ENCODE results near the gene RNF223.
"Not testable (repeated sequence)": the region's sequence is repeated elsewhere in the genome, so short reads cannot be mapped to it uniquely, and the experiment has no call there.

The RNF223 gene

GRCh38 chr1:1069056-1069710 is 4.9 kb downstream of the RNF223 start:
- no peak overlapping the region for H3K4me3 ChIP-seq (ENCODE audit: low read depth, low read length)
- DNase-seq (ENCODE audit: low read depth), result peak; percentile 34
- no peak for TF ChIP-seq MAX (IDR thresholded peaks at IDR 0.05; ENCODE audit: low read depth, low read length)
- no peak for TF ChIP-seq CTCF (IDR thresholded peaks at IDR 0.05; ENCODE audit: low read depth, low read length)
- TF ChIP-seq POLR2A (IDR thresholded peaks at IDR 0.05; ENCODE audit: extremely low read depth, insufficient read length), result no peak
- no peak for TF ChIP-seq MYC (IDR thresholded peaks at IDR 0.05; ENCODE audit: low read depth, low read length)

DNA sequence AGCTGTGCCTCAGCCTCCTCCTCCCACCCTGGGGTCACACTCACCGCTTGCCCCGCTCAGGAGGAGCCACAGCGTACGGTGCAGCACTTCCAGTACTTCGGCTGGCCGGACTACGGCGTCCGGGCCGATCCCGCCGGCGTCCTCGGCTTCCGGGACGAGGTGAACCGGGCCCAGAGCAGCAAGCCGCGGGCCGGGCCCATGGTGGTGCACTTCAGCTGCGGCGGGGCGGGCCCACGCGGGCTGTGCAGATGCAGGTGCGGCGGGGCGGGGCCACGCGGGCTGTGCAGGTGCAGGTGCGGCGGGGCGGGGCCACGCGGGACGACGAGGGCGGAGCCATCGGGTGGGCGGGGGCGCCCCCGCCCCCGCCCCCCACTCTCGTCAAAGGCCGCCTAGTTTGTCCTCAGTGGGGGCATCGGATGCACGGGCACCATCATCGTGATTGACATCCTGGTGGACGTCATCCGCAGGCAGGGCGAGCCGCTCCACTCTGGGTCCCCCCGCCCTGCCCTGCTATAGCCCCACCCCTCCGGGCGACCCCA is 5.5 kb downstream of the RNF223 start:
- H3K4me3 ChIP-seq (ENCODE audit: low read depth, low read length), result no peak overlapping the region
- no peak for DNase-seq (ENCODE audit: low read depth)
- TF ChIP-seq MYC (IDR thresholded peaks at IDR 0.05; ENCODE audit: low read depth, low read length), result no peak
- no peak for TF ChIP-seq MAX (IDR thresholded peaks at IDR 0.05; ENCODE audit: low read depth, low read length)
- TF ChIP-seq CTCF (IDR thresholded peaks at IDR 0.05; ENCODE audit: low read depth, low read length), result no peak
- no peak for TF ChIP-seq POLR2A (IDR thresholded peaks at IDR 0.05; ENCODE audit: extremely low read depth, insufficient read length)

- DNase-seq (ENCODE audit: low read depth), result no peak
These were observed 6.1 kb downstream of the RNF223 start for GRCh38 chr1:1067860-1068516.

DNA sequence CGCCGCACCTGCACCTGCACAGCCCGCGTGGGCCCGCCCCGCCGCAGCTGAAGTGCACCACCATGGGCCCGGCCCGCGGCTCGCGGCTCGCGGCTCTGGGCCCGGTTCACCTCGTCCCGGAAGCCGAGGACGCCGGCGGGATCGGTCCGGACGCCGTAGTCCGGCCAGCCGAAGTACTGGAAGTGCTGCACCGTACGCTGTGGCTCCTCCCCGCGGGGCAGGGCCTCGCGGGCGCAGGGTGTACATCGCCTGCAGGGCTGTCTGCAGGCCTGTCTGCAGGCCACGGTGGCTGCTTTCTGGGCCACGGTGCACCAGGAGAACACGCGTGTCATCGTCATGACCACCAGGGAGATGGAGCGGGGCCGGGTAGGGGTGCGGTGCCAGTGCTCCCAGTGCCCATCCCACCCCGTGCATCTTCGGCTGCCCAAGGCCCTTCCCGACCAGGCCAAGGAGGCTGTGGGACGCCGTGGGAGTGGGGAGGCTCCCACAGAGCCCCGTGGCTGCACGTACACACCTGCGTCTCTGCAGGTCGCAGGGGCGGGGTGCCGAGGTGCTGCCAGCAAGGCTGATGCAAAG is 6.7 kb downstream of the RNF223 start:
- DNase-seq (ENCODE audit: low read depth), result no peak
- H3K4me3 ChIP-seq (ENCODE audit: low read depth, low read length), result no peak overlapping the region
- no peak for TF ChIP-seq POLR2A (IDR thresholded peaks at IDR 0.05; ENCODE audit: extremely low read depth, insufficient read length)
- no peak for TF ChIP-seq CTCF (IDR thresholded peaks at IDR 0.05; ENCODE audit: low read depth, low read length)
- TF ChIP-seq MAX (IDR thresholded peaks at IDR 0.05; ENCODE audit: low read depth, low read length), result no peak
- no peak for TF ChIP-seq MYC (IDR thresholded peaks at IDR 0.05; ENCODE audit: low read depth, low read length)

More at GRCh38 chr1:1067860-1068516, 6.1 kb downstream of the RNF223 start:
- TF ChIP-seq POLR2A (IDR thresholded peaks at IDR 0.05; ENCODE audit: extremely low read depth, insufficient read length), result no peak
- no peak for TF ChIP-seq CTCF (IDR thresholded peaks at IDR 0.05; ENCODE audit: low read depth, low read length)
- TF ChIP-seq MYC (IDR thresholded peaks at IDR 0.05; ENCODE audit: low read depth, low read length), result no peak
- no peak for TF ChIP-seq MAX (IDR thresholded peaks at IDR 0.05; ENCODE audit: low read depth, low read length)
- H3K4me3 ChIP-seq (ENCODE audit: low read depth, low read length), result no peak overlapping the region

GRCh38 chr1:1066403-1067283 is 7.5 kb downstream of the RNF223 start:
- DNase-seq (ENCODE audit: low read depth), result no peak
- TF ChIP-seq POLR2A (IDR thresholded peaks at IDR 0.05; ENCODE audit: extremely low read depth, insufficient read length) (no peak), MYC (IDR thresholded peaks at IDR 0.05; ENCODE audit: low read depth, low read length) (no peak), MAX (IDR thresholded peaks at IDR 0.05; ENCODE audit: low read depth, low read length) (no peak), CTCF (IDR thresholded peaks at IDR 0.05; ENCODE audit: low read depth, low read length) (no peak)
- no peak overlapping the region for H3K4me3 ChIP-seq (ENCODE audit: low read depth, low read length)

DNA sequence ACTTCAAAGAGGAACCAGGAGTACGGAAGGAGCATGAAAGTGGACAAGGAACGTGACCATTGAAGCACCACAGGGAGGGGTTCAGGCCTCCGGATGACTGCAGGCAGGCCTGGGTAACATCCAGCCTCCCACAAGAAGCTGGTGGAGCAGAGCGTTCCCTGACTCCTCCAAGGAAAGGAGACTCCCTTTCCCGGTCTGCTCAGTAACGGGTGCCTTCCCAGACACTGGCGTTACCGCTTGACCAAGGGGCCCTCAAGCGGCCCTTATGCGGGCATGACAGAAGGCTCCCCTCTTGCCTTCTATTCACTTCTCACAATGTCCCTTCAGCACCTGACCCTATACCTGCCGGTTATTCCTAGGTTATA is 8.2 kb downstream of the RNF223 start:
- H3K4me3 ChIP-seq (ENCODE audit: low read depth, low read length); DNase-seq (ENCODE audit: low read depth): not testable (repeated sequence)

Measured in NB4 (cell line).